Endothelial cell of umbilical vein (primary cell): ENCODE measurements around the gene TNFSF4. TPM values are rescaled to one million over a fixed set of nuclear protein-coding genes. Genes with fewer than 3 reads are reported as not detected.

ENCODE experiments used
- BruUV-seq: library from RNA; stranded (reverse); fragments of 400-500 nt; replicated peaks from 2 replicates; lab custom pipeline; 2021; lab: Mats Ljungman, UMichigan
- CTCF ChIA-PET: fragments of 300-600, 350-600 bp; sonication (Branson Sonifier 250); formaldehyde crosslinking; loops from one replicate; lab custom pipeline; 2021; ENCODE audit warnings: antibody characterized with exemption, inconsistent platforms; lab: Charles Lee
- POLR2A ChIA-PET: fragments of 300-600, 350-600 bp; sonication (Branson Sonifier 250); formaldehyde crosslinking; loops from one replicate; lab custom pipeline; 2021; ENCODE audit warnings: antibody characterized with exemption, inconsistent platforms; lab: Charles Lee
- DNase-seq: peaks from one replicate; pipeline ENCODE4 v3.0.0-alpha.2; 2011; ENCODE audit warnings: low read depth, low spot score
- FAIRE-seq: peaks from 2 replicates; lab custom pipeline; 2011; peaks lifted over from hg19 to GRCh38; lab: Jason Lieb, UNC
- H2AFZ ChIP-seq: 2 replicates; pipeline ENCODE4 v1.6.0; 2012; ENCODE audit warnings: low read depth, low read length, control low read depth, inconsistent platforms
- H3K27ac ChIP-seq: 2 replicates; pipeline ENCODE4 v1.5.1; 2011; ENCODE audit warnings: low read depth, mild to moderate bottlenecking, control low read depth, low read length, moderate library complexity; ENCODE audit not compliant: insufficient read depth
- H3K27me3 ChIP-seq, 2 experiments: 2 replicates each; pipeline versions ENCODE4 v1.6.0 to v1.6.1; 2011; ENCODE audit warnings: low read length in 2 of 2, mixed read lengths in 1 of 2; ENCODE audit not compliant: control insufficient read depth in 2 of 2, insufficient read depth in 2 of 2
- H3K36me3 ChIP-seq, 2 experiments: 2 replicates in 1 of 2; 3 replicates in 1 of 2; pipeline ENCODE4 v1.5.1; 2011; ENCODE audit warnings: low read length in 2 of 2, mild to moderate bottlenecking in 1 of 2, moderate library complexity in 1 of 2; ENCODE audit not compliant: control insufficient read depth in 2 of 2, insufficient read depth in 2 of 2; ENCODE audit errors: extremely low read depth in 1 of 2
- H3K4me1 ChIP-seq: 3 replicates; pipeline ENCODE4 v1.5.1; 2011; ENCODE audit warnings: mild to moderate bottlenecking, low read length; ENCODE audit not compliant: control insufficient read depth, insufficient read depth; ENCODE audit errors: extremely low read depth
- H3K4me2 ChIP-seq: 2 replicates; pipeline ENCODE4 v1.6.1; 2011; ENCODE audit warnings: low read length, control low read depth, mixed read lengths; ENCODE audit not compliant: insufficient read depth
- H3K4me3 ChIP-seq, 3 experiments: fragments of 200-600 bp in 1 of 3; sonication (generic), shearing (Covaris generic) in 1 of 3; replicated peaks in 1 of 3; 2 replicates each; pipeline ENCODE4 v1.5.1; 2011 to 2016; ENCODE audit warnings: control low read depth in 3 of 3, low read length in 3 of 3, mild to moderate bottlenecking in 2 of 3, inconsistent platforms in 1 of 3, low read depth in 1 of 3, moderate library complexity in 1 of 3; ENCODE audit not compliant: insufficient read depth in 1 of 3
- H3K79me2 ChIP-seq: 2 replicates; pipeline ENCODE4 v1.6.0; 2012; ENCODE audit warnings: low read length, inconsistent platforms; ENCODE audit not compliant: control insufficient read depth, insufficient read depth
- H3K9ac ChIP-seq: replicated peaks from 2 replicates; pipeline ENCODE3; 2011; ENCODE audit warnings: low read length, control low read depth; ENCODE audit not compliant: insufficient read depth; ENCODE audit errors: extremely low read depth
- H3K9me1 ChIP-seq: replicated peaks from 3 replicates; pipeline ENCODE4 v1.6.0; 2011; ENCODE audit warnings: mild to moderate bottlenecking, low read length; ENCODE audit not compliant: control insufficient read depth, insufficient read depth; ENCODE audit errors: extremely low read depth
- H3K9me3 ChIP-seq: replicated peaks from 2 replicates; pipeline ENCODE4 v1.5.1; 2012; ENCODE audit warnings: low read length, inconsistent platforms; ENCODE audit not compliant: control insufficient read depth, insufficient read depth
- H4K20me1 ChIP-seq: replicated peaks from 2 replicates; pipeline ENCODE3; 2011; ENCODE audit warnings: mild to moderate bottlenecking, low read length; ENCODE audit not compliant: control insufficient read depth, insufficient read depth; ENCODE audit errors: extremely low read depth
- EZH2 ChIP-seq: IDR thresholded peaks from 2 replicates; pipeline ENCODE4 v1.6.1; 2012; ENCODE audit warnings: borderline replicate concordance, low read depth, mild to moderate bottlenecking, moderate library complexity, low read length, inconsistent platforms; ENCODE audit not compliant: severe bottlenecking
- FOS ChIP-seq: IDR thresholded peaks from 2 replicates; pipeline ENCODE4 v1.6.1; 2011; ENCODE audit warnings: mild to moderate bottlenecking, low read length, moderate library complexity, borderline replicate concordance; ENCODE audit not compliant: insufficient read depth
- GATA2 ChIP-seq: IDR thresholded peaks from 2 replicates; pipeline ENCODE4 v1.7.0; 2011; ENCODE audit warnings: low read depth, mild to moderate bottlenecking, moderate library complexity, mixed read lengths, low read length; ENCODE audit not compliant: insufficient read length, insufficient read depth
- POLR2A ChIP-seq: IDR thresholded peaks from 2 replicates; pipeline ENCODE4 v1.6.1; 2012; ENCODE audit warnings: low read depth, mild to moderate bottlenecking, control low read depth, low read length
- POLR2AphosphoS5 ChIP-seq: IDR thresholded peaks from 2 replicates; pipeline ENCODE4 v1.6.1; 2012; ENCODE audit warnings: low read depth, mild to moderate bottlenecking, control low read depth, low read length, moderate library complexity; ENCODE audit not compliant: insufficient read depth
- dilution Hi-C: fragments of 300-500 bp; cut with MboI; formaldehyde crosslinking; loops from one replicate; pipeline ENCODE4 v1.15.0; 2019; ENCODE audit warnings: low sequenced_read_pairs; ENCODE audit not compliant: extremely low pct_ligation_motif_present
- intact Hi-C: fragments of 100-400 bp; cut with micrococcal nuclease; formaldehyde crosslinking; loops from one replicate; pipeline ENCODE4 v1.10.0; 2022
- polyA plus RNA-seq, 4 experiments: library from polyadenylated mRNA; depleted of rRNA in 3 of 4; stranded (reverse) in 3 of 4; unstranded in 1 of 4; fragments of >200 nt; gene quantifications; 2 replicates each; pipeline versions ENCODE4 v1.2.1 to v1.2.3, GENCODE V29; 2011 to 2012; ENCODE audit warnings: missing spikeins in 1 of 4
- total RNA-seq: library from RNA; stranded (reverse); gene quantifications from 2 replicates; pipeline ENCODE4 v1.2.3, GENCODE V29; 2021

The TNFSF4 gene
- total and polyA plus RNA-seq, 2 donors (not counting 3 experiments of a cell fraction or from before 2014, with no cell fraction given) = 44.9 to 88.1 TPM

DNA sequence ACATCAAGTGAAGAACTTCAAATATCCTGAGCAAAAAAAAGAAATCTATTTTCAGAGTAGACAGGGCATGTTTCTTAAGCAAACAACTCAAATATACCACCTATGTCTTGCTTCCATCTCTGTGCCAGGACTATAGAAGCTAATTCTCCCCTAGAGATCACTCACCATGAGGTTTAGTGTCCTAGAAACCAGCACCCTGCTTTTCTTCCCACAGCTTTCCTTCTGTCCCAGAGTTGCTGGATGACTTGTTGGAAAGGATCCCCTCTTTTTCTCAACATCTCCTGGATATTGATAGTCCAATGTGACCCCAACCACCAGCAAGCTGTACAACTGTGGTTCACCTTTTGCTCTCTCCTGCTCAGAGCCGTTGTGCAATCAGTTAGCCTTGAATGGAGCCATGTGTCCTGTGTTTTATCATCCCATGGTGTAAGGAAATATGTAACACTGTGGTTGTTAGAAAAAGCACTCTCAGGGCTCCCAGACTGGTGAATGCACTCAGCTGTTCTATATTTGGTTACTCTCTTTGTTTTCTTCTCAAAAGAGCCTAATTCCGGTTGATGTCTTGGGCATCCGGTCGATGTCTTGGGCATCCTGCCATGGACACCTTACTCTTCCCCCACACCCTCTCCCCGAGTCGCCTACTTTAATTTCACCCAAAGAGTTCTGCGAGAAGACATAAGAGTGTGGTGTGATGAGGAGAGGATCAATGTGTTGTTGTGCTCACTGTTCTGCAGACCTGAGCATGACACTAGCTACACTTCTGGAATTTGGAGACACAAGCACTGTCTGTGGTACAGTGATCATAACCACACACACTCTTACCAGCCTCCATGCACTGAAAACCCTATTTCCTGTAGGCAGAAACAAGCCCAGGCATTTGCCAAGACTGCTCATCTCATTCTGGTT is 1.7 kb downstream of the TNFSF4 start:
- peak overlapping the region; percentile 5 for H2AFZ ChIP-seq
- ChIA-PET POLR2A (interaction anchor here (0.7 to 1.3 kb wide), 2 partner anchors 250 to 256 kb away, joined by 3 read pairs; no protein-coding TSS in a partner anchor), CTCF (interaction anchor here (0.8 to 9.3 kb wide), 4 partner anchors 11 to 462 kb away, joined by 3 to 219 read pairs (median 84); no protein-coding TSS in a partner anchor)
- peaks cover 42% of the 10 kb centered on the region for H3K4me1 ChIP-seq
- dilution Hi-C loops (no loop called here), intact Hi-C loops (loop anchor here (5.0 kb wide), 1 partner anchor 202 kb away; no protein-coding TSS in a partner anchor)
- TF ChIP-seq GATA2 = no peak
- TF ChIP-seq POLR2AphosphoS5 = peak; percentile 41
- no peaks in the 10 kb centered on the region for H4K20me1 ChIP-seq
- peak overlapping the region; percentile 96 for H3K9ac ChIP-seq
- no peaks in the 10 kb centered on the region for H3K27me3 ChIP-seq
- peak overlapping the region; percentile 85 for H3K4me2 ChIP-seq
- H3K27ac ChIP-seq = peak overlapping the region; percentile 87
- peak; percentile 47 for DNase-seq
- no peaks in the 10 kb centered on the region for H3K9me1 ChIP-seq
- no peak for FAIRE-seq
- H3K4me3 ChIP-seq = peak overlapping the region; percentile 30 to 98 (median 91)
- no peaks in the 10 kb centered on the region for H3K9me3 ChIP-seq
- no peaks in the 10 kb centered on the region for H3K36me3 ChIP-seq
- H3K79me2 ChIP-seq = peaks cover 73% of the 10 kb centered on the region
- BruUV-seq = TSS peak; percentile 21

DNA sequence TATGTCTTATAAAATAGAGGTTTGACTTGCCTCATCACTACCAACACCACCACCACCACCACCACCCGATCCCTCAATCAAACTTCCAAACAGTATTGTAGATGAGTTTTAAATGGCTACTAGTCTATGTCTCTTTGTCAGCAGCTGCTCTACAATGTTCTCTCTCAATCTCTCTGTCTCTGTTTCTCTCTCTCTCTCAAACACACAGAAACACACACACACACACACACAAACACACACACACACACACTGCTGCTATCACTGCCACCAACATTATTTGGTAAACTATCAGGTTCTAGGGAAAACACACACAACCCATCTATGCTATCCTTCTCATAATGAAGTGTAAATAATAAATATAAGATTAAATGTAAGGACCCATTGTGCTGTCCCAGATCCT is 2.4 kb downstream of the TNFSF4 start:
- Histone ChIP-seq H3K4me1 (peaks cover 47% of the 10 kb centered on the region), H3K27me3 (no peaks in the 10 kb centered on the region), H3K27ac (peak overlapping the region; percentile 87), H3K9ac (peak overlapping the region; percentile 96), H2AFZ (no peak overlapping the region), H3K4me3 (peak overlapping the region; percentile 23 to 98 (median 91)), H3K4me2 (peak overlapping the region; percentile 85), H3K9me3 (no peaks in the 10 kb centered on the region), H3K79me2 (peaks cover 80% of the 10 kb centered on the region), H3K36me3 (peaks cover 0 to 3% of the 10 kb centered on the region in 2 experiments), H3K9me1 (no peaks in the 10 kb centered on the region), H4K20me1 (no peaks in the 10 kb centered on the region)
- intact Hi-C loops (loop anchor here (5.0 kb wide), 1 partner anchor 203 kb away; no protein-coding TSS in a partner anchor), dilution Hi-C loops (no loop called here)
- no peak for FAIRE-seq
- no peak for TF ChIP-seq FOS
- TF ChIP-seq EZH2 = no peak
- peak; percentile 44 for TF ChIP-seq POLR2A
- peak; percentile 1 for TF ChIP-seq POLR2AphosphoS5
- ChIA-PET CTCF (interaction anchor here (1.0 to 9.3 kb wide), 4 partner anchors 11 to 461 kb away, joined by 4 to 219 read pairs (median 84); no protein-coding TSS in a partner anchor), POLR2A (interaction anchor here (0.7 to 1.0 kb wide), 2 partner anchors 256 to 306 kb away, joined by 3 to 4 read pairs; no protein-coding TSS in a partner anchor)
- no TSS peak for BruUV-seq
- DNase-seq = peak; percentile 36
